Smooth muscle cell of the pulmonary artery (primary cell): ENCODE results near the gene LPAR1. TPM values are rescaled to one million over a fixed set of nuclear protein-coding genes. Genes with fewer than 3 reads are reported as not detected.

Experiments
- total RNA-seq: library from RNA; depleted of rRNA; stranded (reverse); fragments of >200 nt; gene quantifications from 2 replicates; pipeline ENCODE4 v1.2.3, GENCODE V29; 2014

The LPAR1 gene
- total RNA-seq: 58.6 and 95.9 TPM in 2 replicates

GRCh38 chr9:111038331-111039230 lies at the start of gene LPAR1:
Gene LPAR1, minus strand, starts transcription at chr9:111038470. Its CDS starts 66,353 bp downstream, at chr9:110972117.

